ENCODE data around the gene COL8A1.

Gene COL8A1

GRCh38 chr3:99761415-99762165 is 123.2 kb downstream of the COL8A1 start:
- DNase-seq (ENCODE audit: low spot score) = no peak

DNA sequence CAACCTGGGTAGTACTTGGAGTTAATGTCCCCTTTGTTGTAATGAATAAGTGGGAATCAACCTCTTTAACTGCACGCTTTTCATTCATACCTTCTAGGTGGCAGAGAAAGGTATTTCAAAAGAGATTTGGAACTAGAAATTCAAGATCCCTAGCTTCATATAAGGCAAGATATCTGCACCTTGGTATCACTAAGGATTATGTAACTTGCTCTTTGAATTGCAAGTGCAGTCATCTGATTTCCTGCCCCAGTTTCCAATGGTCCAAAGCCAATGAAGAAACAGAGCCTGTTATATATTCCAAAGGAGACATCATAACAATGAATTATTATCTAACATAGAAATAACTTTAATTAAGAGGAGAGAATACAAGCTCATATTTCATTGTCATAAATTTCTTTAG is 124.5 kb downstream of the COL8A1 start:
- no peak for DNase-seq (ENCODE audit: low spot score)

DNA sequence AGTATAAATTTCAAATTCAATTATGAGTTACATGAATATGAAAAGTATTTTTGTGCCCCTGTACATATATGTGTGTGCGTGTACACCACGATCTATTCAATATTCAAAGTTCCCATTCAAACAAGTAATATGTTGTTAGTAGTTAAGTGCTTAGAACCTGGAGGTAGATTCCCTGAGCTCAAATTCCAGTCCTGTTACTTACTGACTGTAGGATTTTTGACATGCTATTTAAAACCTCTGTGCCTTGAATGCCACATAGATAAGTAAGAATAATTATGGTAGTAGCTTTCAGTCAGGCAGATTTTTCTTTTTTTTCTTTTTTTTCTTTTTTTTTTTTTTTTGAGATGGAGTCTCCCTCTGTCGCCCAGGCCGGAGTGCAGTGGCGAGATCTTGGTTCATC is 126.0 kb downstream of the COL8A1 start:
- DNase-seq (ENCODE audit: low spot score) = no peak

DNA sequence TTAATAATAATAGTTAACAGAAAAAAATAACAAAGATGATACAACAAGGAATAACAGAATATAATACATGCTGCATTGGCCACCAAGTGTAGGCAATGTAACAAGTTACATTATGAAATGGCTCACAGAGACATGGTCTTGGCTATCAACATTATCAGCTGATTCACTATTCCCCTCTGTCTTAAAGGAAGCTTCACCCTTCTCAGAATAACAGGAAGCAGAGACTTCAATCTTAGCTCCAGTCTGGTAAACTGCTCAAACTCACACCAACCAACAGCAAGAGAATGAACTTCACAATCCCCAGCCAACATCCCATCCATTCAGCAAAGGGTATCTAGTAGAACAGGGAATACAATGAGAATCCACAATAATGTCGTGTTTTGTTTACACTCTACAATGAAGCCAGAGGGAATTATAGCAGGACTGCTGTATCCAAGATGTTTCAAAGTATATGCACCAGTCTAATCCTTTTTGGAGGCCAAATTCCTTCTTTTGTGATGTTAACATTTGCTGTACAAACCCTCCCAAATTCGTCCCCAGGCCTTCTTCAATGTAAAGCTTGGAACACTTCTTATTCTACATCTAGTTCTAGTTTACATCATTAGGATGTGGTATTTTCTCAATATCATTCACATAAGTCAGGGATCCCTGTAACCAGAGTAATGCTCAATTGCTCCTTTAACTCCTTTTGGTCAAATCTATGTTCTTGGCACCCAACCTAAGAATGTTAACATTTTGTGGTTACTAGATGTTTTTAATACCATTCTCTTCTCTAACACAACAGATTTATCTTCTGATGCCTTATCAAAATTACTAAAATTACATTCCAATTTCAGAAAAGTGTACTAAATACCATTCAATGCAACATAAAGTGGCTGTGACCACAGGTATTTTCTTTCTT is 126.9 kb downstream of the COL8A1 start:
- DNase-seq (ENCODE audit: low spot score) = no peak

DNA sequence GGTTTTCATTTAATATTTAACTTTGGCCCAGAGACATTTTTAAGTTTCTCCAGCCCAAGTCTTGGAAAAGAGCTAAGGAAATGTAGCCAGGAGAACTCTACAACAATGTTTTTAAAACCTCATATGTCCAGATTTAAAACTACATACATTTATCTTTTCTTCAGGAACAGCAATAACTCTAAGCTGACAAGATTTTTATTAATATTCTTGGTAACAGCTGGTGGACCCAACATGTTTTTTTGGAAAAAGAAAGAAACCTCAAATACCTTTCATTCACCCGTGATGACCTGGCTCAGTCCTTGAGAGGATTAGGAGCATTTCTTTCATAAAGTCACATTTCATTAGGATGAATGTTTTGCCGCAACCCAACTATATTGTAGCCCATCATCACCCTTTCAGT is 128.9 kb downstream of the COL8A1 start:
- no peak for DNase-seq (ENCODE audit: low spot score)

DNA sequence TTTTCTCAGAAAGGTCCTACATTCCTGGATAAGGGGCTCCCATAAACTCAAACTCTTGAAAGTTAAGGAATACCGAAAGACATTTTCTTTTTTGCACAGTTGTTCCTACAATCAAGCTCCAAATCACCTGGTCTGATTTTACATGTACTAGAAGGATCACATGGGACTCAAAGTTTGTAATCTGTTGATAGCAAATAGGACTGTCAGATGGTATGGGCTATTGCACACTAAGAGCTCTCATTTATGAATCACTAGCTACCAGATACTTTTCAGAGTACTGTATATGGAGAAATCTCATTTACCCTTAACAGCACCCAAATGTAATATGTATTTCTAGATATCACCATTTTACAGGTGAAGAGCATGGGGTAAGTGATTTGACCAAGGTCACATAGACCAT is 129.7 kb downstream of the COL8A1 start:
- DNase-seq (ENCODE audit: low spot score) = no peak

DNA sequence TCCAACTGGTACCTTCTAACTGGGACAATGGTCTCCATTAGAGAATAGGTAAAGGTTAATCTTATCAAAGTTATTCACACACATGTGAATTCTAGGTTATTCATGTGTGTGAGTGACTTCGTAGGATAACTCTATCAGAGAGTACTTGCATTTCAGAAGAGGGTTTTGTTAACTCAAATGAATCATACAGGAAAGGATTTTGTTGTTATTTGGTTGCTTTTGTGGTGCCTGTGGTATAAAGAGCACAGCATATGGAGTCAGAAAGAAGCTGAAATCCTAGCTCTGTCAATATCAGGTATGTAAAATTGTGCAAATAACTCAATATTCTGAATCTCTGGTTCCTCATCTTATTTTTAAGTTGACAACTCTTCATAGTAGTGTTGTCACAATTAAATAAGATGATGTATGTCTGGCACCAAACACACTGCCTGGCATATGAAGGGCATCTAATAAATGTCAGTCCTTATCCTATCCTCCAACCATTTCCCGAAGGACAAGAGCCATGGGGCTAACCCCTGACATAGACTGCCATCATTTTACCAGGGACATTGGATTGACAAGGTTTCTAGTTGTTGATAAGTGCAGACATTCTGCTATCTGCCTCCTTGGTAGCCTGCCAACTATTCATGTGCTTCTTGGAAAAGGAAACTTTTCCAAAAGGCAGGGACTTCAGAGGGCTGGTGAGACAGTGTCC is 130.6 kb downstream of the COL8A1 start:
- no peak for DNase-seq (ENCODE audit: low spot score)

- no peak for DNase-seq (ENCODE audit: low spot score)
Measured at GRCh38 chr3:99772171-99772570, 133.8 kb downstream of the COL8A1 start.

DNA sequence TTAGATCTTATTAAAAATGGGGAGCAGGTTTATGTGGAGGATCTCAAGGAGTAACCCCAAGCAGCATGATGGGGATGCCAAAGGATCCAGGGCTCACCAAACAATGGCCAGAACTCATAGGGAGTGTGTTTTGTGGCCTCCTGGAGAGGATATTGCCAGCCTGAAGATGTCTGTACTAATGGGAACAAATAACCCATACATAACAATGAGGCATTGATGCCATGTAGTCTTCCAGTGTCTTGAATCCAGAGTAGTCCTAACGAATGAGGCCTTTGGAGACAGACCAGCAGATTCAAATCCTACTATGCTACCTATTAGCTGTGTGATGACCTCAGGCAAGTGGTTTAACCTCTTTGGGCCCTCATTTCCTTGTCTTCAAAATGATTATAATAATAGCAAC is 134.3 kb downstream of the COL8A1 start:
- DNase-seq (ENCODE audit: low spot score) = no peak

- DNase-seq (ENCODE audit: low spot score) = peak; percentile 62
Measured at GRCh38 chr3:99774467-99774866, 136.1 kb downstream of the COL8A1 start.

GRCh38 chr3:99776516-99777209 is 138.3 kb downstream of the COL8A1 start:
- DNase-seq (ENCODE audit: low spot score) = no peak

- no peak for DNase-seq (ENCODE audit: low spot score)
Measured at GRCh38 chr3:99777210-99777549, 138.8 kb downstream of the COL8A1 start.

DNA sequence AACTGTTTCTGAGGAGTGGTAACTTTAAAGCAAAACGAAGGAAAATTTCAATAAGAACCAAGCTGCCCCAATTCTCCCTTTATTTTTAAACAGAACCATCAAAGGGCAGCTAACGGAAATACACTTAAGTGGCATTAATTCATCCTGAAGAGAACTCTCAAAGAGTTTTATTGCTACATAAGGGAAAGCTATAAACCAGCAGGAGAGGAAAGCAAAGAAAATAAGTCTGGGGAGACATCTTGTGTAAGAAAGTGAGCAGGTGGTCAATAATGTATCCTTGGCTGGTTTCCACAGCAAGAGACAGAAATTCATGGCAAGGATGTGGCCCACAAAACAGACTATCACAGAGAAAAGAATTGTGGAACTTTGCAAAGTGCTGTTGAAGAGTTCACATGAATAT is 139.3 kb downstream of the COL8A1 start:
- no peak for DNase-seq (ENCODE audit: low spot score)

GRCh38 chr3:99780749-99781148 is 142.4 kb downstream of the COL8A1 start:
- peak; percentile 17 for DNase-seq (ENCODE audit: low spot score)

DNA sequence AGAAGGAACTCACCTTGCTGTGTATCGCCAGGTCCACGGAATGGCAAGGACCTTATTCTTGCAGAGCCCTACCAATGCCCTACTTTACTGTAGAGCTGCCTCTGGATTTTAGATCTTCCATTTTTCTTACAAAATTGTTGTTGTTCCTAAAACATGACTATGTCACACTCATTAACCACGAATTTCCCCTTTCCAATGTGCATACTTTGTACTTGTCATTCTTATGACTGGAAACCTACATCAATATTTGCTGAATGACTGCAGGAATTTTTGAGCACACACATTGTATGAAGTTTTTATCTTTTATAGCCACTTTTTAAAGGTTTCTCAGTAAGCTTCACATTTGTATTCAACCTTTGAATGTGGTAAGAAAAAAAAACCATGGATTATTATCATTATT is 143.4 kb downstream of the COL8A1 start:
- DNase-seq (ENCODE audit: low spot score) = no peak

DNA sequence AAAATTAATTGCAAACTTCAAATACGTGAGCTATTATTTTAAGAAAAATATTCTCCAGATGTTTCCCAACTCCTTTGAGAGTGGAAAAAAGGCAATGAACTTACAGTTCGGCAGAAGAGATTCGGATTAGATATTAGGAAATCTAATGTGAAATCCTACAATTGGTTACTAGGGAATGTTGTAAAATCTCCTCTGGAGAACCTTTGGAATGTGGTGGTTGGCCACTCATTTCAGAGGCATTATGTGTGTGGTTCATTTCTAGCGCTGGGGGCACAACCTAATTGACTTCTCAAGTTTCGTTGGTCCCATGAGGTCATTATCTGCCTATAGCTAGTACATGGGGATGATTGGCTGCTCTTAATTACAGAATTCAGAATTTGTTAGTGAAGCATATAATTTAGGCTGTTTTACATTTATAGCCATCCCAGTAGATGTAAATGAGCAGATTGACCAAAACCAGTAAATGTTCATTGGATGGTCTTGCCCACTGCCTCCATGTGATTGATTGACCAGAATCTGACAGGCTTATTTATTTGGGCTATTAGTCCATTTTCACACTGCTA is 144.7 kb downstream of the COL8A1 start:
- DNase-seq (ENCODE audit: low spot score) = peak; percentile 85

- peak; percentile 75 for DNase-seq (ENCODE audit: low spot score)
Measured at GRCh38 chr3:99789011-99789721, 150.8 kb downstream of the COL8A1 start.

GRCh38 chr3:99794485-99794884 is 156.1 kb downstream of the COL8A1 start:
- DNase-seq (ENCODE audit: low spot score) = no peak

GRCh38 chr3:99795573-99795972 is 157.2 kb downstream of the COL8A1 start:
- no peak for DNase-seq (ENCODE audit: low spot score)

- DNase-seq (ENCODE audit: low spot score) = no peak
Measured at GRCh38 chr3:99799422-99799821, 161.0 kb downstream of the COL8A1 start.

DNA sequence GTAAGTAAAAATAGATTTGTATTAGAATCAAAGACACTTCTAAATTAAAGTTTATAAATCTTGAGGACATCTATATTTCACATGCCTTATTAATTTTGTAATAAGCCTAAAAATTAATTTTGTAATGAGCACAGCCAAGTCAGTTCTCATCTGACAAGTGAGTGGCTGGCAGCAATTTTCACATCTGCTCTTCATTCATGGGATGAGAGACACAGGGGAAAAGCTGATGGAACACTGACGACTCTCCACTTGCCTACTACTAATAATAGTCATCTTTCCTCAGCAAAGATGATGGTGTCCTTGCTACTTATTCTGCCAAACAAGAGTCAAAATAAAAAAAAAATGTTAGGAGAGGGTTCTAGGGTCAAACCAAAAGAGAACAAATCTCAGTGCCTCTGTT is 164.9 kb downstream of the COL8A1 start:
- no peak for DNase-seq (ENCODE audit: low spot score)

All from AG20443 (cell line).